Measurements from ENCODE around the gene ZNF764. TPM values are rescaled to one million over a fixed set of nuclear protein-coding genes. Genes with fewer than 3 reads are reported as not detected.

Gene ZNF764
- total RNA-seq, 4 donors from 2014 or later = 17.9 to 48.0 (median 23.2) TPM

GRCh38 chr16:30557707-30557956 is 542 bp downstream of the ZNF764 start:
- peak overlapping the region; percentile 59 to 94 (median 73) for H3K4me3 ChIP-seq
- in situ Hi-C loops (cut with MboI; ENCODE audit: low pct_ligation_motif_present in 1 of 4, low pct_unique_long_range_greater_than_20kb in 1 of 4, low sequenced_read_pairs in 3 of 4) = loop anchor here in 1 of 4 donors (25.0 kb wide), 1 partner anchor 120 kb away; the partner anchor contains the start of genes DCTPP1 and SEPHS2
- WGBS, 2 donors (ENCODE audit: low coverage in 1 of 2) = 1% methylated on average over 12 of the region's 17 CpGs; no CpG with 5 or more reads in 1 of the 2 donors
- DNase-seq = no peak
- peaks cover 24 to 53% (median 46%) of the 10 kb centered on the region in 4 donors for H3K4me1 ChIP-seq
- no peaks in the 10 kb centered on the region for H3K27me3 ChIP-seq
- H3K9me3 ChIP-seq = no peaks in the 10 kb centered on the region
- peaks cover 0 to 13% (median 3%) of the 10 kb centered on the region in 4 donors for H3K36me3 ChIP-seq
- peak overlapping the region; percentile 91 to 99 (median 96) for H3K27ac ChIP-seq
- TF ChIP-seq EP300 (IDR thresholded peaks at IDR 0.05; ENCODE audit: low read depth) (no peak), POLR2AphosphoS5 (IDR thresholded peaks at IDR 0.05) (no peak), POLR2A (IDR thresholded peaks at IDR 0.05) (no peak), CTCF (IDR thresholded peaks at IDR 0.05) (peak in 2 of 5 experiments; percentile 12 to 18)
- intact Hi-C loops (cut with DNase I; ENCODE audit: low total_unique reads) = no loop called here

GRCh38 chr16:30556125-30556473 is 2.1 kb downstream of the ZNF764 start:
- H3K9me3 ChIP-seq = no peaks in the 10 kb centered on the region
- intact Hi-C loops (cut with DNase I; ENCODE audit: low total_unique reads) = no loop called here
- in situ Hi-C loops (cut with MboI; ENCODE audit: low pct_ligation_motif_present in 1 of 4, low pct_unique_long_range_greater_than_20kb in 1 of 4, low sequenced_read_pairs in 3 of 4) = loop anchor here in 1 of 4 donors (25.0 kb wide), 1 partner anchor 119 kb away; the partner anchor contains the start of genes DCTPP1 and SEPHS2
- peaks cover 24 to 45% (median 37%) of the 10 kb centered on the region in 4 donors for H3K4me1 ChIP-seq
- no peak for DNase-seq
- H3K4me3 ChIP-seq = peak overlapping the region in 2 of 4 donors; percentile 68 to 94
- peak overlapping the region; percentile 91 to 99 (median 96) for H3K27ac ChIP-seq
- TF ChIP-seq POLR2A (IDR thresholded peaks at IDR 0.05) (no peak), CTCF (IDR thresholded peaks at IDR 0.05) (no peak), POLR2AphosphoS5 (IDR thresholded peaks at IDR 0.05) (no peak), EP300 (IDR thresholded peaks at IDR 0.05; ENCODE audit: low read depth) (no peak)
- peaks cover 0 to 13% (median 3%) of the 10 kb centered on the region in 4 donors for H3K36me3 ChIP-seq
- H3K27me3 ChIP-seq = no peaks in the 10 kb centered on the region
- WGBS, 2 donors (ENCODE audit: low coverage in 1 of 2) = 49% methylated on average over 10 of the region's 10 CpGs; no CpG with 5 or more reads in 1 of the 2 donors

GRCh38 chr16:30555315-30556124 is 2.7 kb downstream of the ZNF764 start:
- H3K27ac ChIP-seq = peak overlapping the region in 3 of 4 donors; percentile 91 to 96 (median 96)
- peak overlapping the region in 1 of 4 donors; percentile 68 for H3K4me3 ChIP-seq
- in situ Hi-C loops (cut with MboI; ENCODE audit: low pct_ligation_motif_present in 1 of 4, low pct_unique_long_range_greater_than_20kb in 1 of 4, low sequenced_read_pairs in 3 of 4) (loop anchor here in 1 of 4 donors (25.0 kb wide), 1 partner anchor 118 kb away; the partner anchor contains the start of genes DCTPP1 and SEPHS2), intact Hi-C loops (cut with DNase I; ENCODE audit: low total_unique reads) (no loop called here)
- WGBS, 2 donors (ENCODE audit: low coverage in 1 of 2) = 87% methylated on average over 32 of the region's 69 CpGs; no CpG with 5 or more reads in 1 of the 2 donors
- no peaks in the 10 kb centered on the region for H3K9me3 ChIP-seq
- no peak for DNase-seq
- no peaks in the 10 kb centered on the region for H3K27me3 ChIP-seq
- H3K4me1 ChIP-seq = peaks cover 24 to 40% (median 32%) of the 10 kb centered on the region in 4 donors
- H3K36me3 ChIP-seq = peaks cover 0 to 13% (median 3%) of the 10 kb centered on the region in 4 donors
- no peak for TF ChIP-seq POLR2A (IDR thresholded peaks at IDR 0.05)
- TF ChIP-seq EP300 (IDR thresholded peaks at IDR 0.05; ENCODE audit: low read depth) = no peak
- TF ChIP-seq POLR2AphosphoS5 (IDR thresholded peaks at IDR 0.05) = no peak
- no peak for TF ChIP-seq CTCF (IDR thresholded peaks at IDR 0.05)

- intact Hi-C loops (cut with DNase I; ENCODE audit: low total_unique reads) (no loop called here), in situ Hi-C loops (cut with MboI; ENCODE audit: low pct_ligation_motif_present in 1 of 4, low pct_unique_long_range_greater_than_20kb in 1 of 4, low sequenced_read_pairs in 3 of 4) (loop anchor here in 1 of 4 donors (25.0 kb wide), 1 partner anchor 117 kb away; the partner anchor contains the start of genes DCTPP1 and SEPHS2)
- Histone ChIP-seq H3K9me3 (no peaks in the 10 kb centered on the region), H3K27ac (no peak overlapping the region), H3K4me3 (no peak overlapping the region), H3K36me3 (peaks cover 0 to 13% (median 3%) of the 10 kb centered on the region in 4 donors), H3K27me3 (no peaks in the 10 kb centered on the region), H3K4me1 (peaks cover 21 to 39% (median 28%) of the 10 kb centered on the region in 4 donors)
- 94% methylated on average over 9 of the region's 18 CpGs; no CpG with 5 or more reads in 1 of the 2 donors for WGBS, 2 donors (ENCODE audit: low coverage in 1 of 2)
- TF ChIP-seq CTCF (IDR thresholded peaks at IDR 0.05) (no peak), EP300 (IDR thresholded peaks at IDR 0.05; ENCODE audit: low read depth) (no peak), POLR2AphosphoS5 (IDR thresholded peaks at IDR 0.05) (no peak), POLR2A (IDR thresholded peaks at IDR 0.05) (no peak)
- no peak for DNase-seq
These were observed 3.4 kb downstream of the ZNF764 start for GRCh38 chr16:30554557-30555314.

All from transverse colon (tissue), 4 donors.